Upper lobe of left lung (tissue), 6 donors: ENCODE measurements around the gene SOX21. TPM values are rescaled to one million over a fixed set of nuclear protein-coding genes. Genes with fewer than 3 reads are reported as not detected.

Source experiments
- ATAC-seq, 2 donors: fragments of 200-7000 bp; cut with Tn5 transposase; one replicate each; pipeline ENCODE4 v1.9.1; 2022; ENCODE audit warnings: mild to moderate bottlenecking in 2 of 2, moderate library complexity in 2 of 2; ENCODE audit not compliant: low FRiP score in 2 of 2
- DNase-seq, 2 donors: peaks; one replicate each; pipeline ENCODE4 v3.0.0-alpha.2; 2019 to 2020
- H3K27ac ChIP-seq, 4 donors: fragments of 200-600 bp; sonication (generic); one replicate each; pipeline ENCODE4 v1.5.1; 2016 to 2019
- H3K27me3 ChIP-seq, 4 donors: fragments of 200-600 bp; sonication (generic); one replicate each; pipeline ENCODE4 v1.5.1; 2017 to 2019
- H3K36me3 ChIP-seq, 4 donors: fragments of 200-600 bp; sonication (generic); one replicate each; pipeline ENCODE4 v1.5.1; 2016 to 2019
- H3K4me1 ChIP-seq, 4 donors: fragments of 200-600 bp; sonication (generic); one replicate each; pipeline ENCODE4 v1.5.1; 2018 to 2019
- H3K4me3 ChIP-seq, 4 donors: fragments of 200-600 bp; sonication (generic); one replicate each; pipeline ENCODE4 v1.5.1; 2017 to 2019; ENCODE audit warnings: mild to moderate bottlenecking in 2 of 4, moderate library complexity in 1 of 4
- H3K9me3 ChIP-seq, 4 donors: fragments of 200-600 bp; sonication (generic); one replicate each; pipeline ENCODE4 v1.5.1; 2018 to 2019
- CTCF ChIP-seq, 6 experiments: fragments of 450-650 bp in 4 of 6; fragments of 200-600 bp in 2 of 6; sonication (generic) in 2 of 6; IDR thresholded peaks; one replicate each; pipeline ENCODE4 v1.5.1; 2016 to 2019; ENCODE audit warnings: antibody characterized with exemption in 6 of 6
- EP300 ChIP-seq, 4 donors: sonication (generic); formaldehyde crosslinking; IDR thresholded peaks; one replicate each; pipeline ENCODE4 v1.5.1; 2017; ENCODE audit warnings: antibody characterized with exemption in 4 of 4, control low read depth in 2 of 4
- POLR2A ChIP-seq, 4 donors: fragments of 450-650 bp; IDR thresholded peaks; one replicate each; pipeline ENCODE4 v1.5.1; 2016 to 2017; ENCODE audit warnings: antibody characterized with exemption in 4 of 4, mild to moderate bottlenecking in 2 of 4
- POLR2AphosphoS5 ChIP-seq, 2 donors: sonication (generic); formaldehyde crosslinking; IDR thresholded peaks; one replicate each; pipeline ENCODE4 v1.5.1; 2017; ENCODE audit warnings: antibody characterized with exemption in 2 of 2
- whole genome bisulfite sequencing, 2 donors: methylation state at CpG; one replicate each; pipeline ENCODE4 v1.1.5; 2017 to 2018; 5-methylcytosine and 5-hydroxymethylcytosine counted together
- total RNA-seq, 6 donors: library from RNA; depleted of rRNA in 4 of 6; stranded (reverse); fragments of >200 nt in 4 of 6; gene quantifications; one replicate each; pipeline versions ENCODE4 v1.1.0 to v1.2.1, GENCODE V29; 2016 to 2021
- donor health status: DM: no; HTN: no; CAD: no; lungs with moderate emphysema.
- donor health status: DM: no; HTN: yes; CAD: no; lungs with severe emphysema.

Gene SOX21
- total RNA-seq = under 1 TPM in 2 of 6 donors, not detected in 4; 0.13 to 0.79 TPM

DNA sequence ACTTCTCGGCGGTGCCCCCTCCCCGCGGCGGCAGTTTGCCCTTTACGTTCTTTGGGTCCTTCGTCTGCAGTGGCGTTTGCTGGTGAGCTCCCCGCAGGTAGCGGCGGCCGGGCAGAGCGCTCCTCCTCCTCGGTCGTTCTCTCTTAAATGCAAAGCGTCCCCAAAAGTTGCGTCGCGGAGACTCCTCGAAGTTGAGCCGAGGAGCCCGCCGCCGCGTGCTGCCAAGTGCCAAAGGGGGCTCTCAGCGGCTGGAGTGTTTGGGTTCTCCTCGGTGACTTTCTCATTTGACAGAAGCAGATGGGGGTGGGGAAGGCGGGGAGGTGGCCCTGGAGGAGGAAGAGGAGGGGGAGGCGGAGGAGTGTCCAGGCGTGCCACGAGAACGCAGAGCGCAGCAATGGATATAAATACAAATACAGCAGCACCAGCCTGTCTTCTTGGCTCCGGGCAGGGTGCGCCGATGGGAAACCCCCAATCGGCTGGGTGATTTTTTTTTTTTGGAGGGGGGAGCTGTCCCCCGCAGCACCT, at the start of gene SOX21:
Gene SOX21 (minus strand): TSS at position 259 of the 525 bp plus-strand sequence. CDS start 496 bp downstream, outside the sequence.
- no peak for TF ChIP-seq POLR2AphosphoS5 (IDR thresholded peaks at IDR 0.05)
- TF ChIP-seq POLR2A (IDR thresholded peaks at IDR 0.05) = no peak
- no peak for TF ChIP-seq EP300 (IDR thresholded peaks at IDR 0.05)
- TF ChIP-seq CTCF (IDR thresholded peaks at IDR 0.05) = no peak
- Histone ChIP-seq H3K9me3 (no peaks in the 10 kb centered on the region), H3K4me3 (peak within 1 kb of the TSS in 3 of 4 donors; percentile 29 to 44 (median 36)), H3K36me3 (no peaks in the 10 kb centered on the region), H3K27ac (peak within 1 kb of the TSS in 1 of 4 donors; percentile 32), H3K4me1 (peaks cover 29 to 36% (median 35%) of the 10 kb centered on the region in 4 donors), H3K27me3 (peaks cover 0 to 61% (median 35%) of the 10 kb centered on the region in 4 donors)
- no peak for DNase-seq
- no peak for ATAC-seq
- WGBS, 2 donors = 1 to 2% methylated on average over 18 to 26 of the region's 38 CpGs

- WGBS, 2 donors = 44 to 46% methylated on average over 2 of the region's 2 CpGs
- no peaks in the 10 kb centered on the region for H3K4me1 ChIP-seq
- ATAC-seq = no peak
- H3K36me3 ChIP-seq = no peaks in the 10 kb centered on the region
- no peak for DNase-seq
- no peak overlapping the region for H3K27ac ChIP-seq
- H3K4me3 ChIP-seq = no peak overlapping the region
- no peaks in the 10 kb centered on the region for H3K27me3 ChIP-seq
- H3K9me3 ChIP-seq = no peaks in the 10 kb centered on the region
- TF ChIP-seq POLR2A (IDR thresholded peaks at IDR 0.05) = no peak
- TF ChIP-seq POLR2AphosphoS5 (IDR thresholded peaks at IDR 0.05) = no peak
- TF ChIP-seq CTCF (IDR thresholded peaks at IDR 0.05) = no peak
- TF ChIP-seq EP300 (IDR thresholded peaks at IDR 0.05) = no peak
Measured at GRCh38 chr13:94761407-94761806, 49.1 kb upstream of the SOX21 start.

- no peaks in the 10 kb centered on the region for H3K9me3 ChIP-seq
- no peak overlapping the region for H3K4me3 ChIP-seq
- TF ChIP-seq POLR2A (IDR thresholded peaks at IDR 0.05) (no peak), EP300 (IDR thresholded peaks at IDR 0.05) (no peak), CTCF (IDR thresholded peaks at IDR 0.05) (no peak), POLR2AphosphoS5 (IDR thresholded peaks at IDR 0.05) (no peak)
- no peaks in the 10 kb centered on the region for H3K4me1 ChIP-seq
- H3K27ac ChIP-seq = no peak overlapping the region
- H3K36me3 ChIP-seq = no peaks in the 10 kb centered on the region
- ATAC-seq (no peak), DNase-seq (peak in 1 of 2 donors; percentile 67)
- WGBS, 2 donors = 94 to 96% methylated on average over 22 of the region's 22 CpGs
- no peaks in the 10 kb centered on the region for H3K27me3 ChIP-seq
Measured at GRCh38 chr13:94759120-94759728, 46.9 kb upstream of the SOX21 start.

DNA sequence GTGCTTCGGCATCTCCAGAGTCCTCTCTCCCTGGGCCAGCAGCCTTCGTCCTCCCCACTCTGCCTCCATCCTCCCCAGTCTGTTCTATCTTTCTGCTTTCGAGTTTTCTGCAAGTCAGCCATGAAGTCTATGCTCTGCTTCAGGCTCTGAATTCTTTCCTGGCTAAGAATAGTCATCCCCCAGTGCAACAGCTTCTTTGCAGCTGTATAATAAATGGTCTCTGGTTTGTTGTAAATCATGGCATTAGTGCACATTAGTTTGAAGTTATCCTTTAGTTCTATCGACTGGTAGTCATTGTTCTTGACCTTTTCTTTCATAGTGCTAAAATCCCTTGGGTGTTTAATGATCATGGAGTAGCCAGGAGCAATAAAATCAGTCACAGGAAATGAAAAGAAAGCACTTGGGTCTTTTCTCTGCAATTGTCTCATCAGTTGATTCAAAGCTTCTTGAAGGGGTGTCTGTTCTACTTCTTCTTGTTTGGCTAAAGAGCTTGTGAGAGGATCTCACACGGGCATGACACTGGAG, 46.2 kb upstream of the SOX21 start:
- 71 to 83% methylated on average over 5 of the region's 5 CpGs for WGBS, 2 donors
- no peak overlapping the region for H3K27ac ChIP-seq
- ATAC-seq (no peak), DNase-seq (no peak)
- H3K9me3 ChIP-seq = no peaks in the 10 kb centered on the region
- no peaks in the 10 kb centered on the region for H3K36me3 ChIP-seq
- H3K4me1 ChIP-seq = no peaks in the 10 kb centered on the region
- no peak overlapping the region for H3K4me3 ChIP-seq
- TF ChIP-seq EP300 (IDR thresholded peaks at IDR 0.05) (no peak), CTCF (IDR thresholded peaks at IDR 0.05) (no peak), POLR2A (IDR thresholded peaks at IDR 0.05) (no peak), POLR2AphosphoS5 (IDR thresholded peaks at IDR 0.05) (no peak)
- no peaks in the 10 kb centered on the region for H3K27me3 ChIP-seq
